Measurements from ENCODE around the gene CPEB1.
A peak's percentile ranks its signal among the peaks of the same experiment; 100 is the strongest.

The CPEB1 gene

GRCh38 chr15:82679626-82680199, 32.5 kb upstream of the CPEB1 start:
- TF ChIP-seq ZFX (IDR thresholded peaks at IDR 0.05): no peak
- TF ChIP-seq CTCF (conservative IDR thresholded peaks at IDR 0.05): no peak
- H3K27ac ChIP-seq: peak overlapping the region; percentile 62; the same call in 1 of the 2 replicates

DNA sequence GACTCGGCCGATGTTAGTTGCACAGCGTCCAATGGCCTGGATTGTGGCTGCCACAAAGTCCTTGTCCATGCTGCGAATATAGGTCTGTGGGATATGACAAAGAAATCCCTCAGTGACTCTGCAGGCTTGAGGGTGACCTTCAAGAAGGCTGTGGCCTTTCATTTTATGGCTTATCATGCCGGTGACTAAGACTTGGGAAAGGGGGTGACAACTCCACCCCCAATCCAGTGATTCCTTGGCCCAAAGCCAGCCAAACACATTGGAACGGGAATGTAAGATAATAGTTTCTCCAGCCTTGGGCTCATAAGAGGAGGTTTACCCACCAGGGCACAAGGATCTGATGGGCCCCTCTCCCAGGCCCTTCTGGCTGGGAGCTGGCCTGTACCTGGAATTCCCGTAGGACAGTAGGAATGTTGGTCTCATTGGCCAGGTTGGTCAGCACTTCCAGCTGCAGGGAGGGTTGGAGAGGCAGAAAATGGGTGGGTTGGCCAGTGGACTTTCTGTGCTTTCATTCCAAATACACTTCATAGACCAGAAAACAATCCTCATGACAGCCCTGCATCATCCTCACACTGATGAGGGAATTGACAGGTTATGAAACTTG, 30.7 kb upstream of the CPEB1 start:
- TF ChIP-seq ZFX (IDR thresholded peaks at IDR 0.05): no peak
- no peak for TF ChIP-seq CTCF (conservative IDR thresholded peaks at IDR 0.05)
- no peak overlapping the region for H3K27ac ChIP-seq

- TF ChIP-seq CTCF (conservative IDR thresholded peaks at IDR 0.05) (no peak), ZFX (IDR thresholded peaks at IDR 0.05) (no peak)
- no peak overlapping the region for H3K27ac ChIP-seq
Measured at GRCh38 chr15:82674873-82675272, 27.7 kb upstream of the CPEB1 start.

DNA sequence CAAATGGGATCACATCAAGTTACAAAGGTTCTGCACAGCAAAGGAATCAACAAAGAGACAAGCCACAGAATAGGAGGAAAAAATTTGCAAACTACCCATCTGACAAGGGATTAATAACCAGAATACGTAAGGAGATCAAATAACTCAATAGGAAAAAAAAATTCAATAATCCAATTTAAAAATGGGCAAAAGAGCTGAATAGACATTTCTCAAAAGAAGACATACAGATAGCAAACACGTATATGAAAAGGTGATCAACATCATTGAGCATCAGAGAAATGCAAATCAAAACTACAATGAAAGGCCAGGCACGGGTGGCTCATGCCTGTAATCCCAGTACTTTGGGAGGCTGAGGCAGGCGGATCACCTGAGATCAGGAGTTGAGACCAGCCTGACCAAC, 23.5 kb upstream of the CPEB1 start:
- TF ChIP-seq ZFX (IDR thresholded peaks at IDR 0.05) (no peak), CTCF (conservative IDR thresholded peaks at IDR 0.05) (no peak)

GRCh38 chr15:82666606-82667005, 19.4 kb upstream of the CPEB1 start:
- no peak overlapping the region for H3K27ac ChIP-seq
- no peak for TF ChIP-seq CTCF (conservative IDR thresholded peaks at IDR 0.05)
- TF ChIP-seq ZFX (IDR thresholded peaks at IDR 0.05): no peak

More for the DNA sequence above, 23.5 kb upstream of the CPEB1 start:
- no peak overlapping the region for H3K27ac ChIP-seq

GRCh38 chr15:82664021-82664420, 16.9 kb upstream of the CPEB1 start:
- TF ChIP-seq ZFX (IDR thresholded peaks at IDR 0.05) (no peak), CTCF (conservative IDR thresholded peaks at IDR 0.05) (no peak)

DNA sequence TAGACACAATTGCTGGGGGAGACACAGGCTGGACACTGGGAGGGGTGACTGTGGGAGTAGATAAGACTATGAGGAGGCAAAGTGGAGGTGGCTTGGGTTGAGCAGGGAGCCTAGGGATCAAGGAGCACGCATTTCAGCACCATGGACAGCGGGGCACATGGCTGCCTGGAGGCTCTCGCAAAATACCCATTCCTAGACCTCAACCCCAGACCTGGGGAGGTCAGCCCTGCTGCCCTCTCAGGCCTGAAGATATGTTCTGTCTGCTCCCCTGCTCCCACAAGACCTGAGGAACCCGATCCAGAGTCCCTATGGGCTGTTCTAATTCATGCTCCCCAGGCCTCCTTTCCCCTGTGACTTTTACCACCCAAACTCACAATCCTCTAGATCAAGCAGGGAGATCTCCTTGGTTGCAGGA, 16.0 kb upstream of the CPEB1 start:
- H3K27ac ChIP-seq: no peak overlapping the region
- TF ChIP-seq ZFX (IDR thresholded peaks at IDR 0.05): no peak
- TF ChIP-seq CTCF (conservative IDR thresholded peaks at IDR 0.05): no peak

More at GRCh38 chr15:82664021-82664420, 16.9 kb upstream of the CPEB1 start:
- no peak overlapping the region for H3K27ac ChIP-seq

Data from C4-2B (cell line).